IMR-90 (cell line): Measurements from ENCODE around the gene PGBD5. TPM values are rescaled to one million over a fixed set of nuclear protein-coding genes. Genes with fewer than 3 reads are reported as not detected.

Experiments used
- ATAC-seq: fragments of 200-7000 bp; cut with Tn5 transposase; 2 replicates; pipeline ENCODE4 v1.9.1; 2020; ENCODE audit warnings: low read depth, mild to moderate bottlenecking, moderate library complexity
- BruUV-seq: library from RNA; stranded (reverse); fragments of 400-500 nt; replicated peaks from 2 replicates; lab custom pipeline; 2021; lab: Mats Ljungman, UMichigan
- CTCF ChIA-PET: fragments of 300-600 bp; formaldehyde crosslinking; extraction: SDS; loops from one replicate; lab custom pipeline; 2021; ENCODE audit warnings: antibody characterized with exemption; lab: Yijun Ruan, JAX
- POLR2A ChIA-PET: fragments of 300-600 bp; sonication (Branson Sonifier 250); formaldehyde crosslinking; loops from one replicate; lab custom pipeline; 2022; ENCODE audit warnings: antibody characterized with exemption; ENCODE audit not compliant: unreplicated experiment; lab: Charles Lee
- DNase-seq: peaks from one replicate; pipeline ENCODE4 v3.0.0; 2013
- H2AFZ ChIP-seq: replicated peaks from 2 replicates; pipeline ENCODE3; 2013; ENCODE audit warnings: low read length, mild to moderate bottlenecking; ENCODE audit not compliant: poor library complexity
- H2AK5ac ChIP-seq: 2 replicates; pipeline ENCODE4 v1.6.1; 2013; ENCODE audit warnings: low read depth, low read length, inconsistent platforms
- H2AK9ac ChIP-seq: replicated peaks from 2 replicates; pipeline ENCODE3; 2013; ENCODE audit warnings: mild to moderate bottlenecking, low read depth, low read length, moderate library complexity; ENCODE audit not compliant: poor library complexity
- H2BK120ac ChIP-seq: 2 replicates; pipeline ENCODE4 v1.6.1; 2013; ENCODE audit warnings: low read depth, low read length, inconsistent platforms
- H2BK15ac ChIP-seq: 3 replicates; pipeline ENCODE4 v1.6.1; 2013; ENCODE audit warnings: low read depth, low read length, inconsistent platforms
- H2BK20ac ChIP-seq: 2 replicates; pipeline ENCODE4 v1.6.1; 2013; ENCODE audit warnings: low read depth, mild to moderate bottlenecking, inconsistent platforms, low read length, moderate library complexity
- H2BK5ac ChIP-seq: 2 replicates; pipeline ENCODE4 v1.6.1; 2013; ENCODE audit warnings: mild to moderate bottlenecking, low read depth, low read length, inconsistent platforms; ENCODE audit not compliant: poor library complexity, severe bottlenecking
- H3K14ac ChIP-seq: replicated peaks from 2 replicates; pipeline ENCODE4 v1.6.1; 2013; ENCODE audit warnings: low read depth, low read length, inconsistent platforms
- H3K18ac ChIP-seq: 2 replicates; pipeline ENCODE4 v1.6.1; 2013; ENCODE audit warnings: low read depth, low read length, control low read depth
- H3K23ac ChIP-seq: 2 replicates; pipeline ENCODE4 v1.6.1; 2013; ENCODE audit warnings: low read depth, low read length, inconsistent platforms
- H3K27ac ChIP-seq: 2 replicates; pipeline ENCODE4 v1.5.1; 2013; ENCODE audit warnings: mild to moderate bottlenecking, control low read depth, low read length; ENCODE audit not compliant: insufficient read depth
- H3K27me3 ChIP-seq: 2 replicates; pipeline ENCODE4 v1.6.1; 2013; ENCODE audit warnings: low read length; ENCODE audit not compliant: control insufficient read depth, insufficient read depth
- H3K36me3 ChIP-seq: 2 replicates; pipeline ENCODE4 v1.6.1; 2013; ENCODE audit warnings: low read length, mixed read lengths; ENCODE audit not compliant: control insufficient read depth, insufficient read depth
- H3K4ac ChIP-seq: 2 replicates; pipeline ENCODE4 v1.6.1; 2013; ENCODE audit warnings: low read depth, low read length, inconsistent platforms
- H3K4me1 ChIP-seq: 2 replicates; pipeline ENCODE4 v1.6.1; 2013; ENCODE audit warnings: low read length, mixed read lengths; ENCODE audit not compliant: control insufficient read depth, insufficient read depth
- H3K4me2 ChIP-seq: 2 replicates; pipeline ENCODE4 v1.6.1; 2013; ENCODE audit warnings: low read depth, mild to moderate bottlenecking, control low read depth, low read length, moderate library complexity
- H3K4me3 ChIP-seq: 2 replicates; pipeline ENCODE4 v1.5.1; 2013; ENCODE audit warnings: low read depth, mild to moderate bottlenecking, control low read depth, low read length, moderate library complexity; ENCODE audit not compliant: insufficient read depth
- H3K56ac ChIP-seq: 2 replicates; pipeline ENCODE4 v1.6.1; 2013; ENCODE audit warnings: low read length, inconsistent platforms; ENCODE audit not compliant: insufficient read depth; ENCODE audit errors: extremely low read depth
- H3K79me1 ChIP-seq, 2 experiments: 2 replicates each; pipeline ENCODE4 v1.6.1; 2013; ENCODE audit warnings: low read length in 2 of 2, inconsistent platforms in 1 of 2, low read depth in 1 of 2
- H3K9ac ChIP-seq: 2 replicates; pipeline ENCODE4 v1.6.1; 2013; ENCODE audit warnings: low read depth, low read length, control low read depth
- H3K9me1 ChIP-seq: 2 replicates; pipeline ENCODE4 v1.6.1; 2013; ENCODE audit warnings: low read length, inconsistent platforms; ENCODE audit not compliant: insufficient read depth
- H3K9me3 ChIP-seq: 2 replicates; pipeline ENCODE4 v1.6.1; 2013; ENCODE audit warnings: low read length; ENCODE audit not compliant: control insufficient read depth, insufficient read depth
- H4K20me1 ChIP-seq: 2 replicates; pipeline ENCODE4 v1.6.1; 2013; ENCODE audit warnings: low read length, inconsistent platforms; ENCODE audit not compliant: insufficient read depth
- H4K5ac ChIP-seq: 2 replicates; pipeline ENCODE4 v1.6.1; 2013; ENCODE audit warnings: mild to moderate bottlenecking, low read depth, low read length, control low read depth
- H4K8ac ChIP-seq, 2 experiments: 2 replicates each; pipeline ENCODE4 v1.6.1; 2013; ENCODE audit warnings: low read depth in 2 of 2, low read length in 2 of 2, control low read depth in 1 of 2, inconsistent platforms in 1 of 2
- H4K91ac ChIP-seq: 2 replicates; pipeline ENCODE4 v1.6.1; 2013; ENCODE audit warnings: low read depth, low read length, inconsistent platforms; ENCODE audit not compliant: insufficient read depth
- BHLHE40 ChIP-seq: fragments of 150-350 bp; IDR thresholded peaks from 2 replicates; pipeline ENCODE4 v1.6.1; 2016; ENCODE audit warnings: mild to moderate bottlenecking, low read depth, low read length
- CHD1 ChIP-seq: IDR thresholded peaks from 2 replicates; pipeline ENCODE4 v1.6.1; 2012; ENCODE audit warnings: low read depth, low read length, improper control_type of control experiment
- ELK1 ChIP-seq: fragments of 150-350 bp; IDR thresholded peaks from 2 replicates; pipeline ENCODE4 v1.6.1; 2016; ENCODE audit warnings: low read depth, mild to moderate bottlenecking, low read length, moderate library complexity, borderline replicate concordance
- MAFK ChIP-seq: IDR thresholded peaks from 2 replicates; pipeline ENCODE4 v1.6.1; 2012; ENCODE audit warnings: low read depth, low read length, improper control_type of control experiment
- MXI1 ChIP-seq: IDR thresholded peaks from 2 replicates; pipeline ENCODE4 v1.6.1; 2012; ENCODE audit warnings: low read depth, mild to moderate bottlenecking, low read length, moderate library complexity, borderline replicate concordance
- RCOR1 ChIP-seq: IDR thresholded peaks from 2 replicates; pipeline ENCODE4 v1.6.1; 2012; ENCODE audit warnings: mild to moderate bottlenecking, low read length, improper control_type of control experiment; ENCODE audit not compliant: insufficient replicate concordance
- WGBS, 2 experiments: methylation state at CpG; one replicate each; pipeline versions ENCODE4 v1.1.5 to v1.1.7; 2013; ENCODE audit warnings: missing lambda C conversion rate in 2 of 2; ENCODE audit not compliant: insufficient read length in 1 of 2; ENCODE audit errors: extremely low coverage in 2 of 2; 5-methylcytosine and 5-hydroxymethylcytosine counted together
- dilution Hi-C: fragments of 300-500 bp; cut with HindIII; formaldehyde crosslinking; loops from one replicate; pipeline ENCODE4 v1.14.3; 2018; ENCODE audit warnings: low sequenced_read_pairs; ENCODE audit not compliant: unreplicated experiment
- in situ Hi-C: fragments of 300-500 bp; cut with MboI; formaldehyde crosslinking; loops from 3 replicates; pipeline ENCODE4 v1.14.3; 2019; ENCODE audit warnings: low sequenced_read_pairs, inconsistent platforms, mixed read lengths
- intact Hi-C: fragments of 100-400 bp; cut with micrococcal nuclease; formaldehyde crosslinking; loops from 2 replicates; pipeline ENCODE4 v1.10.0; 2022
- polyA plus RNA-seq, 3 experiments: library from polyadenylated mRNA; depleted of rRNA; stranded (reverse); fragments of >200 nt; gene quantifications; 2 replicates each; pipeline ENCODE4 v1.2.3, GENCODE V29; 2012; ENCODE audit warnings: low replicate concordance in 1 of 3
- total RNA-seq: library from RNA; depleted of rRNA; stranded (reverse); fragments of >200 nt; gene quantifications from 2 replicates; pipeline ENCODE4 v1.2.3, GENCODE V29; 2012

PGBD5 gene
- total and polyA plus RNA-seq, 2 of the 4 experiments (the other 2 are of a cell fraction) = 0.18 to 0.36 TPM

GRCh38 chr1:230321341-230321740 is 104.8 kb downstream of the PGBD5 start:
- Histone ChIP-seq H3K56ac (no peak overlapping the region), H3K14ac (no peak overlapping the region), H3K79me1 (no peaks in the 10 kb centered on the region), H2BK15ac (no peak overlapping the region), H2AFZ (no peak overlapping the region), H3K4me1 (no peaks in the 10 kb centered on the region), H4K5ac (no peak overlapping the region), H3K27ac (no peak overlapping the region), H4K20me1 (no peaks in the 10 kb centered on the region), H3K36me3 (no peaks in the 10 kb centered on the region), H3K4me3 (no peak overlapping the region), H2BK120ac (no peak overlapping the region), H2AK9ac (no peak overlapping the region), H2AK5ac (no peak overlapping the region), H2BK5ac (no peak overlapping the region), H3K4me2 (no peak overlapping the region), H3K23ac (no peak overlapping the region), H3K9me3 (no peaks in the 10 kb centered on the region), H3K18ac (no peak overlapping the region), H2BK20ac (no peak overlapping the region), H3K27me3 (no peaks in the 10 kb centered on the region; the same call in 1 of the 2 replicates), H3K4ac (no peak overlapping the region), H3K9me1 (no peaks in the 10 kb centered on the region), H4K8ac (no peak overlapping the region), H3K9ac (no peak overlapping the region), H4K91ac (no peak overlapping the region)
- DNase-seq (no peak), ATAC-seq (no peak)
- ChIA-PET POLR2A (no interaction called here), CTCF (no interaction called here)
- intact Hi-C loops (no loop called here), dilution Hi-C loops (no loop called here), in situ Hi-C loops (loop anchor here (25.0 kb wide), 1 partner anchor 1059 kb away; the partner anchor contains the start of gene RAB4A)
- no peak for TF ChIP-seq ELK1
- TF ChIP-seq CHD1 = no peak
- TF ChIP-seq RCOR1 = no peak
- no peak for TF ChIP-seq BHLHE40
- no peak for TF ChIP-seq MAFK
- TF ChIP-seq MXI1 = no peak
- 90% methylated on average over 4 of the region's 9 CpGs; no CpG with 5 or more reads in 1 of the 2 experiments for WGBS, 2 experiments
- BruUV-seq = no TSS peak
